Stimulated activated CD4-positive, alpha-beta T cell treated with anti-CD3 and anti-CD28 coated beads, Interleukin-4, amount 100 ng/mL, for 1 hour (primary cell): ENCODE measurements around the gene MRPL12.
"Not testable (repeated sequence)": the region's sequence is repeated elsewhere in the genome, so short reads cannot be mapped to it uniquely, and the experiment has no call there.

ENCODE experiments used
- DNase-seq: peaks from one replicate; pipeline ENCODE4 v3.0.0-alpha.2; 2020

The MRPL12 gene

DNA sequence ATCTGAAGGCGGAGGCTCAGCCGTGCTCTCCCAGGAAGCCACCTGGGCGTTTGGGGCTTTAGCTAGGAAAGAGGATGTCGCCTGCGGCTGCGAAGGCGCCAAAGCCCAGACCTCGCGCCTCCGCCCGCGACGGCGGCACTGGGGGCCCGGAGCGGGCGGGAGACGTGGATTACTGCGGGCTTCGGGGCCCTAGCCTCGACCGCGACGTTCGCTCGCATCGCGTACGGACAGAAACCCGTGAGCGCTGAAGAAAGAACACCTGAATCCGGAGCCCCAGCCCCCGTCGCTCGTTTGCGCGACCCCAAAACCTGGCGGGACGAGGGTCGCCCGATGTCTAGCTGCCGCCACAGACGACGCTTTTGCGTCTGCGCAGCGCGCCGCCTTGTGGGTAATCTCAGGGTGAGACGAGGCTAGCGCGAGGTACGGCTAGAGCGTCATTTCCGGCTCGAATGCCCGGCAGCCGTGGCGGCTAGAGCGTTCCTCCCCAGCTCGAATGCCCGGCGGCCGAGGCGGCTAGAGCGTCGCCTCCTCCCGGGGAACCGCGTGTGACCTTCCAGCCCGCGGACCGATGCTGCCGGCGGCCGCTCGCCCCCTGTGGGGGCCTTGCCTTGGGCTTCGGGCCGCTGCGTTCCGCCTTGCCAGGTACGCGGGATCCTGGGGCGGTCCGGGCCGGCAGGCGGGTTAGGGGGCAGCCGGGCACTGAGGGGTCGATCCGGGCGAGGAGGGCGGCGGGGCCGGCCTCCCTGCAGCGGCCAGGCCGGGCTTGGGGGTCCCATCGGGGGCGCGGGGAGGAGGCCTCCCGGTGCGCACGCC, at the start of gene MRPL12:
MRPL12 (plus strand) TSS at position 434 of the 813 bp plus-strand sequence; CDS start at position 569, 135 bp downstream.
- DNase-seq: peak; percentile 90

DNA sequence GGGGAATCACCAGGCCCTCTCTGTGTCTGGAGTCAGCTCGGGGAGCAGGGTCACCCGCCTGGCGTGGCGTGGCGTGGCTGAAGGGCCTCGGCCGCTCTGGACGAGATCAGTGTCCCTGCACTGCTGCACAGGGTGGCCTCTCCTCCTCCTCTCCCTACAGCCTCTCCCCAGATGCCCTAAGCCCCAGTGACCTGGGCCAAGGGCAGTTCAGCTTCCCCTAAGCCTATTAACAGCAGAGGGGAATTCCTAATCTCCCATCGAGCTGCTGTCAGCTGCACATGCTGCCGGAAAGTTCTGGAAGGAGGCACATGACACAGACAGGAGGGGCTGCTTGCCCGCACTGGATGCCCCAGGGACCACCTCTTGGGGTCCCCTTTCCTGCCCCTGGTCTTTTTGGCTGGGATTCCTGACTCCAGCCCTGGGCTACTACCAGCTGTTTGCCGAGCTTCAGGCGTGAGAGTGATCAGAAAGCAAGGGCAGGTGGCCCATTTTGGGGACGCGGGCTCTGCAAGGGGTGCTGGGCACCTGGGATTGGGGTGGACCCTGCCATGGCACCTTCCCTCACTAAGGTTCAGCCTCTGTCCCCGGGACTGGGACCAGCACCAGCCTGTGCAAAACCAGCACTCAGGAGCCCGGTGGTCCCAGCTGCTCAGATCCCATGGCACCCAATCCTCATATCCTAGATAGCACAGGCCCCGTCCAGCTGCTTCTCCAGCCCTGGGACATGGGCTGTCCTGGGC, 47.6 kb upstream of the MRPL12 start:
- DNase-seq: no peak

DNA sequence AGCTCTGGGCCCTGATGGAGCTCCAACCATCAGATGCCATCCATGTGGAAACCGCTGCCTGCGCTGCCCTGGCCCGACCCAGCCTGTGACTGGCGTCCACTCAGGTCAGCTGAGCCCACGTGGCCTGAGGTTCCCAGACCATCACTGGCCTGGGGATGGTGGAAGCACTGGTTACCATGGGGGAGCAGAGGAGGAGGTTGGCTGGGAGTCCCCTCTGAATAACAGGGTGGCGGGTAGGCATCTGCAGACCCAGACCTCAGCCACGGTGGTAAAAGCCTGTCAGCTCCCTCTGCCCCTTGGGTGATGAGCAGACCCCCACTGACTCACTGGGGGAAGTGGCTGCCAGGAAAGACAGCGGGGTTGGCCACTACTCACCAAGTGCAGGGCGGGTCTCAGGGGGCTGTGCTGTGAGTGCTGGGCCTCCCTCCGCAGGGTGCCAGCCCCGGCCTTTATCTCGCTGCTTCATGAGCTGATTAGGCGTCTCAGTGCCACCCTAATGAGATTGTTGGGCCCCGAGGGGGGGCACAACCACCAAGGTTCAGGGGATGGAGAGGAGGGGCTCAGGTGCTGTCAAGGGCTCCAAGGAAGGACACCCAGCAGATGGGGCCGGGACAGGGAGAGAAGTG, 46.9 kb upstream of the MRPL12 start, which contains the start of gene PDE6G:
PDE6G (minus strand) TSS at position 425 of the 626 bp plus-strand sequence. CDS start 3,237 bp downstream, outside the sequence.
- DNase-seq: no peak

DNA sequence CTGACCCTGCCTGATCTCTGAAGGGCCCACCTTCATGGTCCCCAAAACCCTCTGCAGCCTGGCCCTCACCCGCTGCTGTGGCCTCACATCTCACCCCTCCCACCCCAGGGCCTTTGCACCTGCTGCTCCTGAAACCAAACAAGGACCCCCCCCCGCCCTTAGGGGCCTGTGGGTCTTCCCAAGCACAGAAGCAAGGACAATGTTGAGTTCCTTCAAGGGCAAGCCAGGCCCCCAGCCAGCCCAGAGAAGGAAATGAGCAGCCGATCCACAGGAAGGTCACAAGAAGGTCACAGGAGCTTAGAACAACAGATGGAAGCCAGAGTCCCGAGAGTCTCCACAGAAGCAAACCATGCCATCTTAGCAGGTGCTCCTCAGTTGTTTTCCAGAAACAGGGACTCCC, 46.3 kb upstream of the MRPL12 start:
- no peak for DNase-seq

DNA sequence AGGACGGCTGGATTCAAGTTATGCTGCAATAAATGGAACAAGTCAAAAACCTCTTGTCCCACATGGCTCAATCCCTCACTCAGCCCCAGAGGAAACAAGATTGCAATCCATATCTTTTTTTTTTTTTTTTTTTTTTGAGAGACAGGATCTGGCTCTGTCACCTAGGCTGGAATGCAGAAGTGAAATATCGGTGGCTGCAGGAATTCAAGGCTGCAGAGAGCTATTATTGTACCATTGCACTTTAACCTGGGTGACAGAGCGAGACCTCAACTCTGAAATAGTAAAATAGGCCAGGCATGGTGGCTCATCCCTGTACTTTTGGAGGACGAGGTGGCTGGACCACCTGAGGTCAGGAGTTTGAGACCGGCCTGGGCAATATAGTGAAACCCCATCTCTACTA, 44.1 kb upstream of the MRPL12 start:
- DNase-seq: no peak

DNA sequence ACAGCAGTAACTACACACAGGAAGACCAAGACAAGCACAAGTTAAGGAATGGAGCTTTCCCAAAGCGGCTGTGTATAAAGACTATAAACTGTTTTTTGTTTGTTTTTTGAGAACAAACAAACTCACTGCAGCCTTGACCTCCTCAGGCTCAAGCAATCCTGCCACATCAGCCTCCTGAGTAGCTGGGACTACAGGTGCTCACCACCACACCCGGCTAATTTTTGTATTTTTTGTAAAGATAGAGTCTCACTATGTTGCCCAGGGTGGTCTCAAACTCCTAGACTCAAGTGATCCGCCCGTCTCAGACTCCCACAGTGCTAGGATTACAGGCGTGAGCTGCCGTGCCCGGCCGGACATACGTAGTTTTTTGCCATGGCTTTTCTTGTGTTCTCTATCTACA, 42.7 kb upstream of the MRPL12 start:
- DNase-seq: no peak

DNA sequence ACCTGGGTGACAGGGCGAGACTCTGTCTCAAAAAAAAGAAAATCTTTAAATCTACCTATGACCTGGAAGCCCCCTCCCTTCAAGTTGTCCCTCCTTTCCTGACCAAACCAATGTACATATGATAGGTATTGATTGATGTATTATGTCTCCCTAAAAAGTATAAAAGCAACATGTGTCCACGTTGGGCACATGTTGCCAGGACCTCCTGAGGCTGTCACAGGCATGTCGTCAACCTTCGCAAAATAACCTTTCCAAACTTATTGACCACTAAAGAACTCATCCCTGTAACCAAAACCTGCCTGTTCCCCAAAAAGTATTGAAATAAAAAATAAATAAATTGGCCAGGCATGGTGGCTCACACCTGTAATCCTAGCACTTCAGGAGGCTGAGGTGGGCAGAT, 41.2 kb upstream of the MRPL12 start:
- DNase-seq: no peak

DNA sequence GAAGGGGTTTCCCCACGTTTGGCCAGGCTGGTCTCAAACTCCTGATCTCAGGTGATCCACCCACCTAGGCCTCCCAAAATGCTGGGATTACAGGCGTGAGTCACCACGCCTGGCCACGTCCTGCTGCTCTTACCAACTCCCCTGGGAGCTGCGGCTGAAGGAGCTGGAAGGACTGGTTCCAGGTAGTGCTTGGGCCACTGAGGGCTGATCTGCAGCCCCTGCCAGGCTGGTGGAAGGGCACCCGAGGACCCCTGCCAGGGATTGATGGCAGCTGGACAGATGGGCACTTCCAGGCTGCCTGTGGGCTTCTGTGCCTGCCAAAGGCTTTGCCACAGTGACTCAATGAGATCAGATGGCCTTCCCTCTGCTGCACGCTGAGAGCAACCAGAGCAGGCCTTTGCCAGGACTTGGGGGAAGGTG, 39.1 kb upstream of the MRPL12 start:
- DNase-seq: no peak

DNA sequence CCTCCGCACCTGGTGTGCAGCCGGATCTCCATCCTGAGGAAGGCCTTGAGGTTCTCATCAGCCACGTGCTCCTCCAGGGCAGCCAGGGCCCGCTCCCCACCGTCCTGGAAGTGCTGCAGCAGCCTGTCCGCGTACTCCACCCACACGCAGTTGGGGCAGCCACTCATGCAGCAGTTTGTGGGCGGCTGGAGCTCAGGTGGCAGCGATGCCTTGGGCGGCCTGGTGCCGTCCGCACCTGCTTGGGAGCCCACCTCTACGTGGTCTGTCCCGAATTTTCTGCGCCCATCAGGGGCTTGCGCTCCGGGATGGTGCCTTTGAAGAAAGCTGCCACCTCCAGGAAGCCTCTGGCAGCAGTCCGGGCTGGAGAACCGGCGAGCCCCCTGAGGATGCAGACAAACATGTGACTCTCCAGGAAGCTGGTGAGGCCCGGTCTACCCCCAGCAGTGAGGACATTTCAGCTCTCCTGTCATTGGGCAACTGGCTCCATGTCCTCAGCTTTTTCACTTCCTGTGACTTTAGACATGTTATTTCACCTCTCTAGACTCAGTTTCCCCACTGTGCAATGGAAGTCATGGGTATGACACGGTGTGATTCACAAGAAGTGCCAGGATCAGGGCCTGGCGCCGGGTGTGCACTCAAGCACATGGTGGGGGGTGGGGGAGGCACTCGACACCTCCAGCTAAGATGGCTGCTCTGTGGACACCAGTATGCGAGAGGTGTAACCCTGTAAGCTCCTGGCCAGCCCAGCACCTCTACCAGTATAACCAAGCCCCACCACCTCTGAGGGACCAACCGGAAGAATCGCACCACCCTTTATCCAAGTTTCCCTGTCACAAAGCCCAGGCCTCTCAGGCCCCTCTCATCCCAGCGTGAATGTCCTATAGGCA, 37.7 kb upstream of the MRPL12 start:
- peak; percentile 67 for DNase-seq

DNA sequence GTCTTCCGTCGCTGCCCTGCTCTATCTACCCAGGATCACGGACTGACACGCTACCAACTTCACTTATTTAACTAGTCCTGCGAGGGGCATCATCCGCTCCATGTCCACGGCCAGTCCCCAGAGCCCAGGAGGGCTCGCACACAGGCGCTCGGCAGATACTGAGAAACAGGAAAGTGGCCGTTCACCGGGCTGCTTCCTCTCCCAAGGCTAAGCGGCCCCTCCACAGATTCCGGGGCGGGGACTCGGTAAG, 37.1 kb upstream of the MRPL12 start:
- no peak for DNase-seq

DNA sequence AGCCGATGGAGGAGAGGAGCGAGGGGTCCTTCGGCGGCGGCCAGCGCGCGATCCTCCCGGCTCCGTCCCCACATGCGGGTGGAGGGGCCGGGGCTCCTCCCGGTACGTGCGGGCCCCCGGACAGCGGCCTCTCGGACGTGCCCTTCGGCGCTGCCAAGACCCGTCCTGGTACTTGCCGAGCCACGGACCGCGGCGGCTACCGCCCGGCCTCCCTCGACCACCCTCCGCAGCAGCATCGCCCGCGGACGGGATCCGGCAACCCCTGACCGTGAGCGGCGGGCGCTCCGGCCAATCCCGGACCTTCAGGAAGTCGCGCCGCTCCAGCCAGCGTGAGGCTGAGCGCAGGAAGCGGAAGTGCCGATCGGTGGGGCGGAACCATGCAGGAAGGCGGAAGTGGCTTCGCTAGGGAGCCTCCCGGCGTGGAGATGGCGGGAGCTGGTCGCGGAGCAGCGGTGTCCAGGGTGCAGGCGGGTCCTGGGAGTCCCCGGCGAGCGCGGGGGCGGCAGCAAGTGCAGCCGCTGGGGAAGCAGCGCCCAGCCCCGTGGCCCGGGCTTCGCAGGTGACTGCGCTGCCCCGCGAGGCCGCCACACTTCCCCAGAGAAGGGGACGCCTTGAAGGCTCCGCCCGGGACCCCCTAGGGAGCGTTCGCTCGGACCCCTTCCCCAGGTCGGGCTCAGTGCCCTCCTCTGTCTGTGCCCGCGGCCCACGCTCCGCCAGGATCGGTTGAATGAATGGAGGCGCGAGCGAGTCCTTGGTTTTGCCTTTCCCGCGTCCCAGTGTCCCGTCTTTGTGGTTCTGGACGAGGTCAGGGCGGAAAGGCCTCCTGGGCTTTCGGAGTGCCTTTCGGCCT, 36.6 kb upstream of the MRPL12 start, which contains the start of the genes CCDC137 and OXLD1:
CCDC137 (plus strand) TSS at position 396 of the 850 bp plus-strand sequence; CDS start at position 426, 30 bp downstream.
OXLD1 (minus strand) TSS at position 264 of the 850 bp plus-strand sequence; CDS start at position 236, 28 bp downstream.
- peak; percentile 93 for DNase-seq

DNA sequence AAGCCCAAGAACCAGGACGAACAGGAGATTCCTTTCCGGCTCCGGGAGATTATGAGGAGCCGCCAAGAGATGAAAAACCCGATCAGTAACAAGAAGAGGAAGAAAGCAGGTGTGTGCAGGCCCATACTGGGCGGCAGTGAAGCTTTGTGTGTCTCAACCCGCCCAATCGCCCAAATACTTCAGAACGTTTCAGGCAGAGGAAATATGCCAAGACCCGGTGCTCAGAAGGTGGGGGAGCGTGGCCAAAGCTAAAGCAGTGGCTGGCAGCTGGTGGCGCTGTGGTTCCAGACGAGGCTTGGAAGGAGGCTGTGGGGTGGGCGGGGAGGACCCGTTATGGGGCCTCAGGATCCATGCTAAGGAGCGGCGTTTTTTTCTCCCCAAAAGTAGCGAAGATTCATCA, 35.4 kb upstream of the MRPL12 start:
- no peak for DNase-seq

DNA sequence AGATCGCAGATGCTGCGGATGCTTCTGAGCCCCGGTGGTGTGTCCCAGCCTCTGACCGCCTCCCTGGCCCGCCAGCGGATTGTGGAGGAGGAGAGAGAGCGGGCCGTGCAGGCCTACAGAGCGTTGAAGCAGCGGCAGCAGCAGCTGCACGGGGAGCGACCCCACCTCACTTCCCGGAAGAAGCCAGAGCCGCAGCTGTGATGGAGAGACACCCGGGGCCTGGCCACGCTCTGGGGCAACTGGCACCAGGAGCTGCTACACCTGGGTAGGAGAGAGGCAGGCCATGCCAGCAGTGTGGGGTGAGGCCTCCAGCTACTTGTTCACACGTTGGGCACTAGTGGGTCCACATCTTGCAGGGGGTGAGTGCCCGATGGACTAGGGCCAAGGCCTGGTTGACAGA, 30.7 kb upstream of the MRPL12 start:
- no peak for DNase-seq

DNA sequence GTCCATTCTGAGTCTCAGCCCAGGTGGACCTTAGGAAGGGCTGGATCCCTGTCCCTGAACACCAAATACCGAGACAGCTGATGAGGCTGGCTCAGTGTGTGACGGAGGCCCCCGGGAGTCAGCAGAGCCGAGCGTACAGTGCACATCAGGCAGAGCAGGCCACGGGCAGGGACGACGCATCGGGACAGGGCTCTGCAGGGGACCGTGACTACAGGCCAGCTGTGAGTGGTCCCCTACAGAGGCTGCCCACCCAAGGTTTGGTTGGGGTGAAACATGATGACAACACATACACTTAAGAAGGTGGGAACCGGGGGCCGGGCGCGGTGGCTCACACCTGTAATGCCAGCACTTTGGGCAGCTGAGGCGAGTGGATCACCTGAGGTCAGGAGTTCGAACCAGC, 30.2 kb upstream of the MRPL12 start:
- DNase-seq: no peak

DNA sequence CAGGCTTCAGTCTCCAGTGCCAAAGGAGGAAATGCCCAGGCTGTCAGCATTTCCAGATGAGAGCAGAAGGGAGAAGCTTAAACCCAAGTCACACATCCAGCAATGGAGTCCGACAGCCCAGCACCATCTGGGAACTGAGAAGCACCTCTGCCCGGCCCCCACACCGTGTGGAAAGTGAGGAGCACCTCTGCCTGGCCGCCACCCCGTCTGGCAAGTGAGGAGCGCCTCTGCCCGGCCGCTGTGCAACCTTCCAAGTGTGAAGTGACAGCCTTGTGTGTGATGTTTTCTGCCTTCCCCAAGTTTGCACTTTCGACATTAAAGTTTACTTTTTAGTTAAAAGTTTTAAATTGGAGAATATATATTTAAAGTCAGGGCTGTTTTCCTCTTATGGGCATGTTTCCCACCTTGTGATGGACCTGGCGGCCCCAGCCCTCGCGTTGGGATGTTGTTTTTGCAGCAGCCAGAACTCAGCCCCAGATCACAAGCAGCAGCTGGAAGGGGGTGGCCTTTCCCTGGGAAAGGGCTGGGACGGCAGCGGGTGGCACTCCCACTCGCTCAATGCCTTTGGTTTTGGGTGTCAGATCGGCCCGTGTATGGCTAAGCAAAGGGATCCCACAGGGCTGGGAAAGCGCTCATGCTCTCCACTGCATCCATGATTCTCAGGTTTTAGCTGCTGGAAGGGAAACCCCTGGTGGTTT, 29.5 kb upstream of the MRPL12 start:
- no peak for DNase-seq

DNA sequence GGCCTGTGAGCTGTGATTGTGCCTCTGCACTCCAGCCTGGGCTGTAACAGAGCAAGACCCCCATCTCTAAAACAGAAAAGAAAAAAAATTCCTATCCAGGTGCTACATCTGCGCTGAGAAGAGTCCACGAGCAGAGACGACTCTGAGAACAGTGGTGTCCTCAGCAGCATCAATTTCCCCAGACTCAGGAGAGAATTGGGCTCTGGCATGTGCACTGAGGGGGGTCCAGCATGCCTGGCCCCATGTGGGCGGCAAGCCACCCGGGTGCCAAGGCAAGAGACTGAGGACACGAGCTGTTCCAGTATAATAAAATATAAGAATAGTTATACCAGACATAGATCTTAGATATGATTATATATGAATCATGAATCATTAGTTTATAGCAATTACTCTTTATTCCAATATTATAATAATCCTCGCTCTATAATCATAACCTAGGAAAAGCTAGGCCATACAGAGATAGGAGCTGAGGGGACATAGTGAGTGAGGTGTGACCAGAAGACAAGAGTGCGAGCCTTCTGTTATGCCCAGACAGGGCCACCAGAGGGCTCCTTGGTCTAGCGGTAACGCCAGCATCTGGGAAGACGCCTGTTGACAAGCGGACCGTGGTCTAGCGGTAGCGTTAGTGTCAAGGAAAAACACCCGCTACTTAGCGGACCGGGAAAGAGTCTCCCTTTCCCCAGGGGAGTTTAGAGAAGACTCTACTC, 27.5 kb upstream of the MRPL12 start:
- not testable (repeated sequence) for DNase-seq

DNA sequence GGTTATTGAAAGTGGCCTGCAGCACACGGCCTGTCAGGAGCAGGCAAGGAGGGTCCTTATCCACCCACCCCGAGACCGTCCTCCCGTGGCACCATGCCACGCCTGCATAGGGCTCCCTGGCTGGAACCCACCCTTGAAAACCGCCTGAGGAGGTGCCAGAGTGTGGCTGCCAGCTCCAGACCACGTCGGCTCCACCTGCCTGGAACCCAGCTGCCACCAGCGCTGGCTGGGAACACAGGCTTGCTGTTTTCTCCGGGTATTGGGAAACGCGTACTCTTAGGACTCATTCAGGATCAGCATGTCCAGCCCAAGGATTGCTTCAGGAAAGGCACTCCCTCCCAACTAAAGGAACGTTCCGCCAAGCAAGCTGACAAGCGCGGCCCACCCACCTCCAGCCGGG, 26.3 kb upstream of the MRPL12 start:
- no peak for DNase-seq

DNA sequence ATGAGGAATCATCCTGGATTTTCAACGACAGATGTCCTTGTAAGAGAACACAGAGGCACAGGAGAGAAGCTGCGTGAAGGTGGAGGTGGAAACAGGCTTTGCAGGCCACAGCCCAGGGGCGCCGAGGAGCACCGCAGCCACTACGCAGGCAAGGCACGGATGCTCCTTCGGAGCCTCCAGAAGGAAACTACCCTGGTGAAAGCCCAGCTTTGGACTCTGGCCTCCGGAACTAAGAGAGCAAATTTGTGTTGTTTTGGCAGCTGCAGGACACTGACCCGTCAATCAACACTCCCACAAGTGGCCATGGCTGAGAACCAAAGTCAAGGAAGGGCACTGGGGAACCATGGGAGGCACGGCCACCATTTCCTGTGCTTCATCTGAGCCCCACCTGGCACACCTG, 23.0 kb upstream of the MRPL12 start:
- no peak for DNase-seq

DNA sequence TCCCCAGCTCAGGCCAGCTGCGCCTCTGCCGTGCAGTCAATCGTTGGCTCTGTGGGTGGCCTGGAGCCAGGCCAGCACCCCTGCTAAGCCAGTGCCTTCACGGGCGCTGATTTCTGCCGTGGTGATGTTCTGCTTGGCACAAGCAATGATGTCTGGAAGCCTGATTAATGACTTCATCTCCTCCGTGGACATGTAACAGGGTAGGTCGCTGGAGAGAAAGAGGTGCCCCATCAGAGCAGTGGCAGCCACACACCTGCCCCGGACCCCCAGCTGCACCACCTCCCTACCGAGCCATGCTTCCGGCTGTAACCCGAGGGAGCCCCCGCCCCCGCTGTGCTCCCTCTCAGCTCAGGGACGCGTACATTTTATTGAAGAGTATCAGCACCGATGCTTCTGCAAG, 21.5 kb upstream of the MRPL12 start:
- DNase-seq: no peak

DNA sequence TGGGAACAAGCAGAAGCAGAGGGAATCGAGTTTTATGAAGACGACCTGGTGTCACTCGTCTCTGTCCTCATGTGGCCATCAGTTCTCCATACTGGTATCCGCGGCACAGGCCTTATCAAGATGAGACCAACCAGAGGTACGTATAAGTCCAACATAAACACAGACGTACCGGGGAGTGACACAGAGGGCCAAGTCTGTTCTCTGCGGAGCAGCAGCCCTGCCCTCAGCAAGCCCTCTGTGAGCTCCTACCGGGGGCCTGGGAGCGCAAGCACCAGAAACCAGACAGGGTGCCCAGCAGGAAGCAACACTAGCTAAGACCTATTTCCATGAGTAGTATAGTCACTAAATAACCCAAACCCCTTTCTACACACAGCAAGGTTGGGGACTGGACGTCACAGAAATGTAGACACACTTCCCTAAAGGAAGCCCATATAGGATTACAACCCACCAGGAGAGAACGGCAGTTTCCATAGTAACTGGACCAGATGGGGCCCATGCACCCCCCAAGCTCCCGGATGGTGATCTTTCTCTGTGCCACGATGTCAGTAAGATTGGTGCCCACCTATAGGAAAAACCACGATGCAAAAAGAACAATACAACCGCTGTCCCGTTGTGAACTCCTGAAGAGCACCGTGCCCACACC, 20.5 kb upstream of the MRPL12 start:
- DNase-seq: no peak
